A549 (cell line): ENCODE measurements around the gene RIMS3. TPM values are rescaled to one million over a fixed set of nuclear protein-coding genes. Genes with fewer than 3 reads are reported as not detected.

ENCODE experiments used
- ATAC-seq, 2 experiments: fragments of 200-7000 bp in 1 of 2; fragments of >200 bp in 1 of 2; cut with Nextera tagmentation in 1 of 2; cut with Tn5 transposase in 1 of 2; 3 replicates each; pipeline versions ENCODE4 v1.8.0 to v1.9.1; 2018 to 2020; ENCODE audit warnings: mild to moderate bottlenecking in 1 of 2, moderate library complexity in 1 of 2
- CTCF ChIA-PET: fragments of 300-600 bp; sonication (Branson Sonifier 250); formaldehyde crosslinking; extraction: SDS; loops from one replicate; lab custom pipeline; 2021; ENCODE audit warnings: antibody characterized with exemption, inconsistent platforms; lab: Yijun Ruan, JAX
- POLR2A ChIA-PET: fragments of 350-600 bp; formaldehyde crosslinking; extraction: SDS; loops from one replicate; lab custom pipeline; 2021; ENCODE audit warnings: antibody characterized with exemption, inconsistent platforms; lab: Yijun Ruan, JAX
- DNase-seq, 2 experiments: peaks; one replicate each; pipeline versions ENCODE4 v3.0.0 to v3.0.0-alpha.2; 2011 to 2016; ENCODE audit warnings: low read depth in 1 of 2, low spot score in 1 of 2
- FAIRE-seq: peaks from 2 replicates; lab custom pipeline; 2011; peaks lifted over from hg19 to GRCh38; lab: Jason Lieb, UNC
- H3K27ac ChIP-seq, 2 experiments: fragments of >200 bp; sonication (Bioruptor Twin); formaldehyde crosslinking; 3 replicates each; pipeline ENCODE4 v1.5.1; 2016 to 2017
- H3K4me1 ChIP-seq: fragments of >200 bp; sonication (Bioruptor Twin); formaldehyde crosslinking; 3 replicates; pipeline ENCODE4 v1.6.1; 2016
- H3K4me2 ChIP-seq: fragments of >200 bp; sonication (Bioruptor Twin); formaldehyde crosslinking; 3 replicates; pipeline ENCODE4 v1.6.1; 2016
- H3K4me3 ChIP-seq: fragments of >200 bp; sonication (Bioruptor Twin); formaldehyde crosslinking; 3 replicates; pipeline ENCODE4 v1.5.1; 2016
- H3K9me3 ChIP-seq: fragments of >200 bp; sonication (Bioruptor Twin); formaldehyde crosslinking; 3 replicates; pipeline ENCODE4 v1.6.1; 2016
- BHLHE40 ChIP-seq: IDR thresholded peaks from 2 replicates; pipeline ENCODE4 v1.6.1; 2012; ENCODE audit warnings: low read depth, low read length, inconsistent platforms
- CEBPB ChIP-seq, 2 experiments: fragments of >200 bp in 1 of 2; sonication (Bioruptor Twin) in 1 of 2; formaldehyde crosslinking in 1 of 2; IDR thresholded peaks; 2 replicates each; pipeline ENCODE4 v1.6.1; 2012 to 2016
- CTCF ChIP-seq: fragments of >200 bp; sonication (Bioruptor Twin); formaldehyde crosslinking; IDR thresholded peaks from 3 replicates; pipeline ENCODE4 v1.5.1; 2016
- E2F6 ChIP-seq: IDR thresholded peaks from 2 replicates; pipeline ENCODE4 v1.6.1; 2012; ENCODE audit warnings: low read depth, borderline replicate concordance
- EP300 ChIP-seq, 2 experiments: fragments of >200 bp; sonication (Bioruptor Twin); formaldehyde crosslinking; IDR thresholded peaks; 2 replicates in 1 of 2; 3 replicates in 1 of 2; pipeline ENCODE4 v1.6.1; 2016 to 2017
- FOSB ChIP-seq: fragments of 250-450 bp; sonication (Bioruptor Pico); IDR thresholded peaks from 2 replicates; pipeline ENCODE4 v1.5.0; 2020; ENCODE audit warnings: mild to moderate bottlenecking, moderate library complexity
- FOSL2 ChIP-seq, 2 experiments: fragments of 450-650 bp in 1 of 2; fragments of >200 bp in 1 of 2; sonication (Bioruptor Twin) in 1 of 2; formaldehyde crosslinking; IDR thresholded peaks; 2 replicates each; pipeline versions ENCODE4 v1.5.0 to v1.6.1; 2016 to 2020; ENCODE audit warnings: mild to moderate bottlenecking in 1 of 2, moderate library complexity in 1 of 2
- HES2 ChIP-seq: fragments of >200 bp; sonication (Bioruptor Twin); formaldehyde crosslinking; IDR thresholded peaks from 2 replicates; pipeline ENCODE4 v1.6.1; 2016
- HEYL ChIP-seq: fragments of 250-450 bp; sonication (Bioruptor Pico); IDR thresholded peaks from 2 replicates; pipeline ENCODE4 v1.8.0; 2021; ENCODE audit warnings: mild to moderate bottlenecking, moderate library complexity
- JUNB ChIP-seq: fragments of >200 bp; sonication (Bioruptor Twin); formaldehyde crosslinking; IDR thresholded peaks from 2 replicates; pipeline ENCODE4 v1.6.1; 2016
- KDM1A ChIP-seq: fragments of 200-600 bp; sonication (generic); IDR thresholded peaks from 2 replicates; pipeline ENCODE4 v1.6.1; 2016; ENCODE audit warnings: low read depth, mild to moderate bottlenecking
- MAFK ChIP-seq: fragments of 450-650 bp; IDR thresholded peaks from 2 replicates; pipeline ENCODE4 v1.6.1; 2014; ENCODE audit not compliant: partially characterized antibody
- NFE2L2 ChIP-seq: fragments of 150-350 bp; conservative IDR thresholded peaks from 2 replicates; pipeline ENCODE4 v1.6.1; 2014; ENCODE audit warnings: low read length
- NPAS2 ChIP-seq: fragments of 250-450 bp; sonication (Bioruptor Pico); IDR thresholded peaks from 2 replicates; pipeline ENCODE4 v1.8.0; 2022; ENCODE audit warnings: mild to moderate bottlenecking, moderate library complexity, borderline replicate concordance
- POLR2AphosphoS2 ChIP-seq: conservative IDR thresholded peaks from 2 replicates; pipeline ENCODE4 v1.6.1; 2012; ENCODE audit warnings: low read length, improper control_type of control experiment, inconsistent platforms
- RAD21 ChIP-seq, 2 experiments: fragments of >200 bp in 1 of 2; sonication (Bioruptor Twin) in 1 of 2; formaldehyde crosslinking in 1 of 2; IDR thresholded peaks in 1 of 2; conservative IDR thresholded peaks in 1 of 2; 2 replicates in 1 of 2; 3 replicates in 1 of 2; pipeline ENCODE4 v1.6.1; 2012 to 2018; ENCODE audit warnings: inconsistent platforms in 1 of 2
- RARB ChIP-seq: fragments of 250-450 bp; sonication (Bioruptor Pico); IDR thresholded peaks from 2 replicates; pipeline ENCODE4 v1.8.0; 2021; ENCODE audit warnings: mild to moderate bottlenecking, moderate library complexity
- RFX5 ChIP-seq: fragments of 450-650 bp; IDR thresholded peaks from 2 replicates; pipeline ENCODE4 v1.7.1; 2014; ENCODE audit warnings: antibody characterized with exemption, mild to moderate bottlenecking, moderate library complexity
- SMC3 ChIP-seq: fragments of >200 bp; sonication (Bioruptor Twin); formaldehyde crosslinking; IDR thresholded peaks from 3 replicates; pipeline ENCODE4 v1.6.1; 2018; ENCODE audit warnings: inconsistent platforms
- SREBF2 ChIP-seq: fragments of 450-650 bp; IDR thresholded peaks from 2 replicates; pipeline ENCODE4 v1.6.1; 2014; ENCODE audit warnings: mild to moderate bottlenecking, moderate library complexity
- TFCP2L1 ChIP-seq: fragments of 250-450 bp; sonication (Bioruptor Pico); IDR thresholded peaks from 2 replicates; pipeline ENCODE4 v1.5.0; 2021; ENCODE audit warnings: mild to moderate bottlenecking
- TP53 ChIP-seq: fragments of 250-450 bp; sonication (Bioruptor Pico); IDR thresholded peaks from 2 replicates; pipeline ENCODE4 v1.5.0; 2021; ENCODE audit warnings: mild to moderate bottlenecking, moderate library complexity
- ZC3H11A ChIP-seq: fragments of 450-650 bp; IDR thresholded peaks from 2 replicates; pipeline ENCODE4 v1.6.1; 2014; ENCODE audit warnings: antibody characterized with exemption, mild to moderate bottlenecking
- WGBS: methylation state at CpG from one replicate; pipeline ENCODE4 v1.1.6; 2017; ENCODE audit errors: missing lambda C conversion rate; 5-methylcytosine and 5-hydroxymethylcytosine counted together
- polyA plus RNA-seq, 4 experiments: library from polyadenylated mRNA; depleted of rRNA in 3 of 4; stranded (reverse); fragments of >200 nt; fragmentation: RNase III in 1 of 4; extraction: RNeasy Plus Mini Kit Qiagen cat#74134 plus additional on column Dnase treatment in 1 of 4; gene quantifications; 2 replicates in 3 of 4; 3 replicates in 1 of 4; pipeline ENCODE4 v1.2.3, GENCODE V29; 2011 to 2017
- TF ChIP-seq, protein P1 (sequence below): fragments of >200 bp; sonication (Bioruptor Twin); formaldehyde crosslinking; IDR thresholded peaks from 3 replicates; pipeline ENCODE4 v1.6.1; 2016
- TF ChIP-seq, protein P2 (sequence below): fragments of 450-650 bp; IDR thresholded peaks from 2 replicates; pipeline ENCODE4 v1.6.1; 2014; ENCODE audit warnings: antibody characterized with exemption
- TF ChIP-seq, protein P3 (sequence below): fragments of 250-450 bp; sonication (Bioruptor Pico); IDR thresholded peaks from 2 replicates; pipeline ENCODE4 v1.5.0; 2021; ENCODE audit warnings: mild to moderate bottlenecking, moderate library complexity, borderline replicate concordance

Gene RIMS3
- polyA plus RNA-seq, 2 of the 4 experiments (the other 2 are of a cell fraction): 1.5 to 1.9 TPM

DNA sequence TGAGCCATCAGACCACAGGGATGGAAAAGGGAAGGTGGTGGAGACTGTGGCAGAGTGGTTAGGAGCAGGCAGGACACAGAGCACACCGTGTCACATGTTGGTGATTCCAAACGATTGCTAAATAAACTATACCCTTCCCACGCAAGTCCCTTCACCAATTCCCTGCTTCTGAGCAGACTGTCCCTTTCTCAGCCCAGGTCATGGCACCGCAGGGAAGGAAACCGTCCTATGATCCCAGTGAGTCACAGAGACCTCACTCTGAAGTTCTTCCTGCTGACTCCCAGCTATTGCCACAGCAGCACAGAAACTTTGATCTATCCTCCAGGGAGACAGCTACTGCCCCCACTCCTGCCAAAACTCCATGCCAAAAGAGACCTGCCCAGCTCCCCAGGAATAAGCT lies 19.2 kb downstream of the RIMS3 start:
- no peaks in the 10 kb centered on the region for H3K9me3 ChIP-seq
- WGBS: 39% methylated on average over 5 of the region's 5 CpGs
- POLR2A ChIA-PET: no interaction called here
- FAIRE-seq (no peak), DNase-seq (no peak), ATAC-seq (no peak)
- H3K27ac ChIP-seq: peak overlapping the region in 1 of 2 experiments; percentile 33; a peak in 1 of 6 replicates
- TF ChIP-seq KDM1A (no peak), E2F6 (no peak), CTCF (no peak), TP53 (CRISPR knock-in tag) (no peak), SREBF2 (no peak), POLR2AphosphoS2 (no peak), FOSB (no peak), ZC3H11A (no peak), RFX5 (no peak), MAFK (no peak), EP300 (IDR thresholded peaks at IDR 0.05) (no peak), FOSL2 (IDR thresholded peaks at IDR 0.05) (no peak), FOSL2 (CRISPR knock-in tag; IDR thresholded peaks at IDR 0.05) (no peak), RARB (CRISPR knock-in tag) (no peak), HEYL (CRISPR knock-in tag) (no peak), RAD21 (conservative IDR thresholded peaks at IDR 0.05 in 1 of 2, IDR thresholded peaks at IDR 0.05 in 1 of 2) (no peak), BHLHE40 (no peak)
- TF ChIP-seq, protein P1, sequence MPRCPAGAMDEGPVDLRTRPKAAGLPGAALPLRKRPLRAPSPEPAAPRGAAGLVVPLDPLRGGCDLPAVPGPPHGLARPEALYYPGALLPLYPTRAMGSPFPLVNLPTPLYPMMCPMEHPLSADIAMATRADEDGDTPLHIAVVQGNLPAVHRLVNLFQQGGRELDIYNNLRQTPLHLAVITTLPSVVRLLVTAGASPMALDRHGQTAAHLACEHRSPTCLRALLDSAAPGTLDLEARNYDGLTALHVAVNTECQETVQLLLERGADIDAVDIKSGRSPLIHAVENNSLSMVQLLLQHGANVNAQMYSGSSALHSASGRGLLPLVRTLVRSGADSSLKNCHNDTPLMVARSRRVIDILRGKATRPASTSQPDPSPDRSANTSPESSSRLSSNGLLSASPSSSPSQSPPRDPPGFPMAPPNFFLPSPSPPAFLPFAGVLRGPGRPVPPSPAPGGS: no peak
- TF ChIP-seq, protein P2, sequence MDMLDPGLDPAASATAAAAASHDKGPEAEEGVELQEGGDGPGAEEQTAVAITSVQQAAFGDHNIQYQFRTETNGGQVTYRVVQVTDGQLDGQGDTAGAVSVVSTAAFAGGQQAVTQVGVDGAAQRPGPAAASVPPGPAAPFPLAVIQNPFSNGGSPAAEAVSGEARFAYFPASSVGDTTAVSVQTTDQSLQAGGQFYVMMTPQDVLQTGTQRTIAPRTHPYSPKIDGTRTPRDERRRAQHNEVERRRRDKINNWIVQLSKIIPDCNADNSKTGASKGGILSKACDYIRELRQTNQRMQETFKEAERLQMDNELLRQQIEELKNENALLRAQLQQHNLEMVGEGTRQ: no peak
- no peak overlapping the region for H3K4me3 ChIP-seq
- H3K4me1 ChIP-seq: 0 out of 3 replicates have a peak, but pooled peaks cover 5% of the 10 kb centered on the region
- H3K4me2 ChIP-seq: no peak overlapping the region; the same call in 2 of the 3 replicates
- CTCF ChIA-PET: interaction anchor here (1.4 to 1.5 kb wide), 3 partner anchors 21 to 114 kb away, joined by 3 read pairs; no protein-coding TSS in a partner anchor

DNA sequence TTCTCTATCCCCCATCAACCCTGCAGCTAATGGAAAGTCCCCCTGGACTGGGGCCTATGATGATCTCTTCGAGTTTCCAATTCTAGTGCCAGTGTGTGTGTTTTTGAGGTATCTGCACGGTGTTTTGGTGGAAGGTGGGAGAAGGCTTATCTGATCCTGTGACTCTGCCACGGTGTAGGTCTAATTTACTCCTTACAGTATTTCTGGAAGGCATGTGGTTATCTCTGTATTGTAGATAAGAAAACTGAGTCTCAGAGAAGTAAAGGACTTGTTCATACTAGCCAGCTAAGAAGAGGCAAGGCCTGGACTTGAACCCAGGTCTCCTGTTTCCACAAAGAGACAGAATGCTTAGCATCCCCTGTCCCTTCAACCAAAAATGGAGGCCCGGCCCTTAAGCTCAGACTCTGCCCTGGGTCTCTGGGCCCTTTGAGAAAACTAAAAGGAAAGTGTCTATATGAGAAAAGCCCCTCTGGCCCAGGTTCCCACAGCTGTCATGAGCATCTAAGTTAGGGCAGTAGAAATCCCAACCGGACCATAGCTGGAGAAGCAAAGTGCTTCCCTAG lies 20.3 kb downstream of the RIMS3 start:
- DNase-seq (no peak), ATAC-seq (no peak), FAIRE-seq (no peak)
- CTCF ChIA-PET: interaction anchor here (0.8 to 1.8 kb wide), 4 partner anchors 20 to 308 kb away, joined by 3 to 7 read pairs (median 3); no protein-coding TSS in a partner anchor
- Histone ChIP-seq H3K4me3 (no peak overlapping the region), H3K4me2 (no peak overlapping the region), H3K9me3 (no peaks in the 10 kb centered on the region), H3K27ac (no peak overlapping the region), H3K4me1 (0 out of 3 replicates have a peak, but pooled peaks cover 5% of the 10 kb centered on the region)
- WGBS: 57% methylated on average over 5 of the region's 5 CpGs
- POLR2A ChIA-PET: no interaction called here
- TF ChIP-seq NPAS2 (CRISPR knock-in tag) (no peak), SMC3 (no peak), MAFK (no peak), E2F6 (no peak), CEBPB (IDR thresholded peaks at IDR 0.05) (no peak), POLR2AphosphoS2 (no peak), FOSL2 (IDR thresholded peaks at IDR 0.05) (no peak), FOSL2 (CRISPR knock-in tag; IDR thresholded peaks at IDR 0.05) (no peak), CTCF (no peak), ZC3H11A (no peak), TP53 (CRISPR knock-in tag) (no peak), TFCP2L1 (CRISPR knock-in tag) (no peak), JUNB (no peak), HES2 (no peak), NFE2L2 (no peak), FOSB (no peak)
- TF ChIP-seq, protein P3, sequence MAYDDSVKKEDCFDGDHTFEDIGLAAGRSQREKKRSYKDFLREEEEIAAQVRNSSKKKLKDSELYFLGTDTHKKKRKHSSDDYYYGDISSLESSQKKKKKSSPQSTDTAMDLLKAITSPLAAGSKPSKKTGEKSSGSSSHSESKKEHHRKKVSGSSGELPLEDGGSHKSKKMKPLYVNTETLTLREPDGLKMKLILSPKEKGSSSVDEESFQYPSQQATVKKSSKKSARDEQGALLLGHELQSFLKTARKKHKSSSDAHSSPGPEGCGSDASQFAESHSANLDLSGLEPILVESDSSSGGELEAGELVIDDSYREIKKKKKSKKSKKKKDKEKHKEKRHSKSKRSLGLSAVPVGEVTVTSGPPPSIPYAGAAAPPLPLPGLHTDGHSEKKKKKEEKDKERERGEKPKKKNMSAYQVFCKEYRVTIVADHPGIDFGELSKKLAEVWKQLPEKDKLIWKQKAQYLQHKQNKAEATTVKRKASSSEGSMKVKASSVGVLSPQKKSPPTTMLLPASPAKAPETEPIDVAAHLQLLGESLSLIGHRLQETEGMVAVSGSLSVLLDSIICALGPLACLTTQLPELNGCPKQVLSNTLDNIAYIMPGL (CRISPR knock-in tag): no peak
